IPS-20b (cell line): ENCODE results near the gene SHISA5.

Experiments used
- H3K27ac ChIP-seq: one replicate; pipeline ENCODE4 v1.5.1; 2013; ENCODE audit warnings: low read length
- H3K27me3 ChIP-seq: 2 replicates; pipeline ENCODE4 v1.6.1; 2013; ENCODE audit warnings: mild to moderate bottlenecking, low read length, inconsistent platforms; ENCODE audit not compliant: insufficient read depth
- H3K36me3 ChIP-seq: 2 replicates; pipeline ENCODE4 v1.6.1; 2013; ENCODE audit warnings: low read depth, mild to moderate bottlenecking, inconsistent platforms, low read length, moderate library complexity; ENCODE audit not compliant: insufficient read depth
- H3K4me1 ChIP-seq: 2 replicates; pipeline ENCODE4 v1.6.1; 2013; ENCODE audit warnings: mild to moderate bottlenecking, control low read depth, inconsistent platforms, low read length, moderate library complexity; ENCODE audit not compliant: insufficient read depth
- H3K4me3 ChIP-seq: 2 replicates; pipeline ENCODE4 v1.5.1; 2013; ENCODE audit warnings: mild to moderate bottlenecking, low read length, inconsistent platforms
- H3K9ac ChIP-seq: 2 replicates; pipeline ENCODE4 v1.6.1; 2013; ENCODE audit warnings: low read depth, mild to moderate bottlenecking, inconsistent platforms, low read length, moderate library complexity
- H3K9me3 ChIP-seq: 2 replicates; pipeline ENCODE4 v1.6.1; 2013; ENCODE audit warnings: mild to moderate bottlenecking, low read depth, low read length, inconsistent platforms; ENCODE audit not compliant: insufficient read depth

SHISA5 gene

DNA sequence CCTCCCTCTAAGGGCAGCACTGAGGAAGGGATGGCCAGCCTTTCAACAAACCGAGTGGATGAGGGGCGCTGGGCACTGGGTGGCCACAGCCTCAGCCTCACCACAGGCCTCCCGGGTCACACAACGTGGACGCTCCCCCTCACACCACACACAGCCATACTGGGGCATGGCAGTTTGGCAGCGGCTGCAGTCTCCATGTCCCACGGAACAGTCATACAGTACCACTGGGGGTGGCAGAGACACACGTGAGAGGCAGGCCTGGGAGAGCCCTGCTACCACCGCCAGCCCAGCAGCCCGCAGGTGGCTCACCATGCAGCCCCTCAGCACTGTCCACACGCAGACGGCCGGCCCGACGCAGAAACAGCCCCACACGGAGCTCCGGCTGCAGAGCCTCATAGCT, 85.8 kb downstream of the SHISA5 start:
- Histone ChIP-seq H3K27me3 (no peaks in the 10 kb centered on the region), H3K9me3 (no peaks in the 10 kb centered on the region), H3K27ac (no peak overlapping the region), H3K9ac (no peak overlapping the region), H3K4me1 (no peaks in the 10 kb centered on the region), H3K4me3 (no peak overlapping the region), H3K36me3 (peaks cover 99% of the 10 kb centered on the region)
